Suprapubic skin (tissue), 4 donors: Measurements from ENCODE around the gene PRSS48. TPM values are rescaled to one million over a fixed set of nuclear protein-coding genes. Genes with fewer than 3 reads are reported as not detected.
"Not testable (repeated sequence)": the region's sequence is repeated elsewhere in the genome, so short reads cannot be mapped to it uniquely, and the experiment has no call there.

ENCODE experiments used
- DNase-seq, 2 donors: peaks; one replicate each; pipeline ENCODE4 v3.0.0-alpha.2; 2019; ENCODE audit warnings: low spot score in 2 of 2
- H3K27ac ChIP-seq: fragments of 200-600 bp; sonication (generic); one replicate; pipeline ENCODE4 v1.5.1; 2019
- H3K27me3 ChIP-seq: fragments of 200-600 bp; sonication (generic); one replicate; pipeline ENCODE4 v1.5.1; 2019
- H3K36me3 ChIP-seq: fragments of 200-600 bp; sonication (generic); one replicate; pipeline ENCODE4 v1.5.1; 2019
- H3K4me1 ChIP-seq: fragments of 200-600 bp; sonication (generic); one replicate; pipeline ENCODE4 v1.5.1; 2019
- H3K4me3 ChIP-seq: fragments of 200-600 bp; sonication (generic); one replicate; pipeline ENCODE4 v1.5.1; 2019; ENCODE audit warnings: mild to moderate bottlenecking
- H3K9me3 ChIP-seq: fragments of 200-600 bp; sonication (generic); one replicate; pipeline ENCODE4 v1.5.1; 2019
- CTCF ChIP-seq, 2 donors: fragments of 200-600 bp in 1 of 2; fragments of 450-650 bp in 1 of 2; sonication (generic) in 1 of 2; IDR thresholded peaks; one replicate each; pipeline ENCODE4 v1.5.1; 2016 to 2019; ENCODE audit warnings: antibody characterized with exemption in 2 of 2, mild to moderate bottlenecking in 1 of 2, moderate library complexity in 1 of 2
- EP300 ChIP-seq: sonication (generic); formaldehyde crosslinking; IDR thresholded peaks from one replicate; pipeline ENCODE4 v1.6.1; 2017; ENCODE audit warnings: antibody characterized with exemption
- POLR2A ChIP-seq, 2 donors: fragments of 450-650 bp; IDR thresholded peaks; one replicate each; pipeline ENCODE4 v1.6.1; 2017; ENCODE audit warnings: antibody characterized with exemption in 2 of 2, mild to moderate bottlenecking in 2 of 2, moderate library complexity in 2 of 2
- POLR2AphosphoS5 ChIP-seq, 3 donors: sonication (generic); formaldehyde crosslinking; IDR thresholded peaks; one replicate each; pipeline ENCODE4 v1.6.1; 2017; ENCODE audit warnings: antibody characterized with exemption in 3 of 3
- WGBS: methylation state at CpG from one replicate; pipeline ENCODE4 v1.1.5; 2018; 5-methylcytosine and 5-hydroxymethylcytosine counted together
- total RNA-seq, 4 donors: library from RNA; depleted of rRNA; stranded (reverse); fragments of >200 nt; gene quantifications; one replicate each; pipeline ENCODE4 v1.1.0, GENCODE V29; 2016

Gene PRSS48
- total RNA-seq, 4 donors from 2014 or later = not detected

- no peak for DNase-seq
- H3K27ac ChIP-seq = no peak overlapping the region
- 63% methylated on average over 2 of the region's 2 CpGs for WGBS
Observed at GRCh38 chr4:151246742-151247141, 30.2 kb upstream of the PRSS48 start.

GRCh38 chr4:151247395-151247794 lies 29.6 kb upstream of the PRSS48 start:
- Histone ChIP-seq H3K4me3 (no peak overlapping the region), H3K4me1 (no peaks in the 10 kb centered on the region), H3K27ac (no peak overlapping the region), H3K9me3 (no peaks in the 10 kb centered on the region), H3K27me3 (no peaks in the 10 kb centered on the region), H3K36me3 (no peaks in the 10 kb centered on the region)
- DNase-seq = no peak
- TF ChIP-seq CTCF (IDR thresholded peaks at IDR 0.05) (no peak), POLR2AphosphoS5 (IDR thresholded peaks at IDR 0.05) (no peak), POLR2A (IDR thresholded peaks at IDR 0.05) (no peak), EP300 (no peak)
- 94% methylated on average over 2 of the region's 2 CpGs for WGBS

More at GRCh38 chr4:151246742-151247141, 30.2 kb upstream of the PRSS48 start:
- no peaks in the 10 kb centered on the region for H3K4me1 ChIP-seq
- no peaks in the 10 kb centered on the region for H3K9me3 ChIP-seq
- no peaks in the 10 kb centered on the region for H3K36me3 ChIP-seq
- TF ChIP-seq POLR2A (IDR thresholded peaks at IDR 0.05) (no peak), POLR2AphosphoS5 (IDR thresholded peaks at IDR 0.05) (no peak), EP300 (no peak), CTCF (IDR thresholded peaks at IDR 0.05) (no peak)
- no peak overlapping the region for H3K4me3 ChIP-seq
- no peaks in the 10 kb centered on the region for H3K27me3 ChIP-seq

GRCh38 chr4:151248519-151248918 lies 28.4 kb upstream of the PRSS48 start:
- DNase-seq = no peak
- no peaks in the 10 kb centered on the region for H3K9me3 ChIP-seq
- H3K4me3 ChIP-seq = no peak overlapping the region
- H3K27me3 ChIP-seq = no peaks in the 10 kb centered on the region
- H3K4me1 ChIP-seq = no peaks in the 10 kb centered on the region
- H3K36me3 ChIP-seq = no peaks in the 10 kb centered on the region
- 89% methylated on average over 2 of the region's 2 CpGs for WGBS
- no peak for TF ChIP-seq CTCF (IDR thresholded peaks at IDR 0.05)
- no peak for TF ChIP-seq EP300
- TF ChIP-seq POLR2A (IDR thresholded peaks at IDR 0.05) = no peak
- no peak for TF ChIP-seq POLR2AphosphoS5 (IDR thresholded peaks at IDR 0.05)
- no peak overlapping the region for H3K27ac ChIP-seq

GRCh38 chr4:151250706-151251105 lies 26.3 kb upstream of the PRSS48 start:
- H3K27me3 ChIP-seq = no peaks in the 10 kb centered on the region
- DNase-seq = no peak
- H3K9me3 ChIP-seq = no peaks in the 10 kb centered on the region
- TF ChIP-seq POLR2A (IDR thresholded peaks at IDR 0.05) = no peak
- TF ChIP-seq POLR2AphosphoS5 (IDR thresholded peaks at IDR 0.05) = no peak
- no peak for TF ChIP-seq EP300
- no peak for TF ChIP-seq CTCF (IDR thresholded peaks at IDR 0.05)
- no peak overlapping the region for H3K27ac ChIP-seq
- H3K4me3 ChIP-seq = no peak overlapping the region
- 73% methylated on average over 5 of the region's 5 CpGs for WGBS
- no peaks in the 10 kb centered on the region for H3K4me1 ChIP-seq
- H3K36me3 ChIP-seq = no peaks in the 10 kb centered on the region

- 36% methylated on average over 2 of the region's 2 CpGs for WGBS
- Histone ChIP-seq H3K4me1 (no peaks in the 10 kb centered on the region), H3K36me3 (no peaks in the 10 kb centered on the region), H3K4me3 (no peak overlapping the region), H3K9me3 (no peaks in the 10 kb centered on the region), H3K27ac (no peak overlapping the region), H3K27me3 (no peaks in the 10 kb centered on the region)
- TF ChIP-seq CTCF (IDR thresholded peaks at IDR 0.05) (no peak), EP300 (no peak), POLR2A (IDR thresholded peaks at IDR 0.05) (no peak), POLR2AphosphoS5 (IDR thresholded peaks at IDR 0.05) (no peak)
- no peak for DNase-seq
Observed at GRCh38 chr4:151251603-151252304, 25.2 kb upstream of the PRSS48 start.

GRCh38 chr4:151255226-151255625 lies 21.7 kb upstream of the PRSS48 start:
- H3K9me3 ChIP-seq, H3K27me3 ChIP-seq, H3K4me3 ChIP-seq, H3K27ac ChIP-seq, DNase-seq, H3K4me1 ChIP-seq, H3K36me3 ChIP-seq: not testable (repeated sequence)
- WGBS = no CpG with 5 or more reads among the region's 28 CpGs

- WGBS = 92% methylated on average over 17 of the region's 17 CpGs
Observed at GRCh38 chr4:151255680-151256079, 21.3 kb upstream of the PRSS48 start.

More at GRCh38 chr4:151255680-151256079, 21.3 kb upstream of the PRSS48 start:
- not testable (repeated sequence) for H3K36me3 ChIP-seq, H3K27ac ChIP-seq, H3K4me3 ChIP-seq, H3K9me3 ChIP-seq, DNase-seq, H3K4me1 ChIP-seq, H3K27me3 ChIP-seq
